PC-3 (cell line): Measurements from ENCODE around the gene CFAP46. TPM values are rescaled to one million over a fixed set of nuclear protein-coding genes. Genes with fewer than 3 reads are reported as not detected.

Source experiments
- ATAC-seq: fragments of 200-7000 bp; cut with Tn5 transposase; 2 replicates; pipeline ENCODE4 v1.9.1; 2020; ENCODE audit warnings: mild to moderate bottlenecking, moderate library complexity
- BruUV-seq: library from RNA; stranded (reverse); fragments of 400-500 nt; replicated peaks from 2 replicates; lab custom pipeline; 2021; lab: Mats Ljungman, UMichigan
- CTCF ChIA-PET: fragments of 300-600 bp; sonication (Branson Sonifier 250); formaldehyde crosslinking; loops from one replicate; lab custom pipeline; 2022; ENCODE audit warnings: antibody characterized with exemption; lab: Charles Lee
- POLR2A ChIA-PET: fragments of 300-600 bp; sonication (Branson Sonifier 250); formaldehyde crosslinking; loops from one replicate; lab custom pipeline; 2022; ENCODE audit warnings: antibody characterized with exemption; ENCODE audit not compliant: unreplicated experiment; lab: Charles Lee
- DNase-seq: peaks from one replicate; pipeline ENCODE4 v3.0.0-alpha.2; 2015
- H2AFZ ChIP-seq: fragments of 300-600 bp; sonication (generic); 2 replicates; pipeline ENCODE4 v1.6.0; 2016; ENCODE audit warnings: antibody characterized with exemption, low read length
- H3F3A ChIP-seq: fragments of 300-600 bp; sonication (generic); one replicate; pipeline ENCODE4 v1.6.0; 2017; ENCODE audit warnings: antibody characterized with exemption, low read length, control low read depth, mild to moderate bottlenecking; ENCODE audit not compliant: unreplicated experiment
- H3K27ac ChIP-seq: fragments of 300-600 bp; sonication (generic); 2 replicates; pipeline ENCODE4 v1.5.1; 2016; ENCODE audit warnings: mild to moderate bottlenecking, low read length
- H3K27me3 ChIP-seq: fragments of 300-600 bp; sonication (generic); 2 replicates; pipeline ENCODE4 v1.6.1; 2016; ENCODE audit warnings: low read length, mixed read lengths
- H3K36me3 ChIP-seq: fragments of 300-600 bp; sonication (generic); 2 replicates; pipeline ENCODE4 v1.6.1; 2016; ENCODE audit warnings: low read depth, mixed run types, low read length, mixed read lengths
- H3K4me1 ChIP-seq: fragments of 300-600 bp; sonication (generic); 2 replicates; pipeline ENCODE4 v1.5.1; 2016; ENCODE audit warnings: low read length; ENCODE audit not compliant: insufficient read depth
- H3K4me2 ChIP-seq: fragments of 300-600 bp; sonication (generic); 2 replicates; pipeline ENCODE4 v1.6.0; 2016; ENCODE audit warnings: low read length
- H3K4me3 ChIP-seq: fragments of 300-600 bp; sonication (generic); 2 replicates; pipeline ENCODE4 v1.5.1; 2016; ENCODE audit warnings: mild to moderate bottlenecking, low read length, mixed read lengths
- H3K79me2 ChIP-seq: fragments of 300-600 bp; sonication (generic); 2 replicates; pipeline ENCODE4 v1.6.1; 2017; ENCODE audit warnings: low read length, mixed read lengths
- H3K9ac ChIP-seq: fragments of 300-600 bp; sonication (generic); 2 replicates; pipeline ENCODE4 v1.6.0; 2016; ENCODE audit warnings: mild to moderate bottlenecking, low read length
- H3K9me2 ChIP-seq: fragments of 300-600 bp; sonication (generic); replicated peaks from 2 replicates; pipeline ENCODE4 v1.6.1; 2016; ENCODE audit warnings: mixed run types, low read length, mixed read lengths
- H3K9me3 ChIP-seq: fragments of 300-600 bp; sonication (generic); 2 replicates; pipeline ENCODE4 v1.6.1; 2016; ENCODE audit warnings: low read length, mixed read lengths
- H4K20me1 ChIP-seq: fragments of 300-600 bp; sonication (generic); 2 replicates; pipeline ENCODE4 v1.6.1; 2016; ENCODE audit warnings: low read length, mixed read lengths
- CTCF ChIP-seq: fragments of 300-600 bp; sonication (generic); conservative IDR thresholded peaks from 2 replicates; pipeline ENCODE4 v1.5.1; 2017; ENCODE audit warnings: antibody characterized with exemption, low read depth, mild to moderate bottlenecking, low read length
- EZH2 ChIP-seq: fragments of 300-600 bp; sonication (generic); IDR thresholded peaks from one replicate; pipeline ENCODE4 v1.6.1; 2017; ENCODE audit warnings: antibody characterized with exemption, mild to moderate bottlenecking, low read length; ENCODE audit not compliant: unreplicated experiment
- EZH2phosphoT487 ChIP-seq: fragments of 300-600 bp; sonication (generic); IDR thresholded peaks from 2 replicates; pipeline ENCODE4 v1.6.1; 2018; ENCODE audit warnings: mild to moderate bottlenecking, antibody characterized with exemption, low read length, borderline replicate concordance
- intact Hi-C: fragments of 100-400 bp; cut with micrococcal nuclease; formaldehyde crosslinking; loops from 2 replicates; pipeline ENCODE4 v1.9.0; 2023
- total RNA-seq: library from RNA; depleted of rRNA; stranded (reverse); fragments of >200 nt; gene quantifications from 2 replicates; pipeline ENCODE4 v1.2.3, GENCODE V29; 2014

The CFAP46 gene
- total RNA-seq, 1 experiment from 2014 or later, result 0.04 TPM

DNA sequence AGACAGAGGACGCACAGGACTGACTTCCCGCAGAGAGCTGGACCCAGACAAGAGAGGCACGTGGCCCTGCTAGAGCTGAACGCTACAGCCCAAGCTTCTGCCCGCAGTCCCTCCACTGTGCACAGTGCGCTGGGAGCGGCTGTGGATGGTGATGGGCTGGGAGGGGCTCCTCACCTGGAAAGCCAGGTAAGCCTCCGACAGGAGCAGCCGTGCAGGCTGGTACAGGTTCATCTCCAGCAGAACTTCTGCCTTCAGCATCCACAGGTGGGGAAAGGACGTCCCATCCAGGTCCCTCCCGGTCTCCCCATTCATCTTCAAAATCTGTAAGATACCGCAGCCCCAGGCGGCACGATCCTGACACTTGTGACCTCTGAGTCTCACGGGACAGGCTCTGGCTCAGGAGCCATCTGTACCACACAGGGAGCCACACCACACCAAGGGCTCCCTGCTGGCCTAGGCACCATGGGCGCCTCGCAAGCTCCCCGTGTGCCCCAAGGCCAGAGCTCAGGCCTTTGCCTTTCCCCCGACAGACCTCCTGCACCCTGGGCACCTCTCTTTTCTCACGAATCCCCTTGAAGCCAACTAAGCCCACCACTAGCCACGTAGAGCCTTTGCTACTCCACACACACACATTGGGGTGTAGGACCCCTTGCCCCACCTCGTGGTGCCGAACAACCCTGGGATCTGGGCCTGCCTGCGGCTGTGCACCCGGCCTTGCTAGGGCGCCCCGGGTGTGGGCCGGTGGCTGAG lies 76.3 kb downstream of the CFAP46 start:
- BruUV-seq, result no TSS peak
- Histone ChIP-seq H2AFZ (no peak overlapping the region), H3F3A (no peaks in the 10 kb centered on the region), H3K4me1 (no peaks in the 10 kb centered on the region), H3K36me3 (no peaks in the 10 kb centered on the region), H3K4me3 (no peak overlapping the region), H3K27ac (no peak overlapping the region), H3K27me3 (peaks cover 28% of the 10 kb centered on the region), H4K20me1 (no peaks in the 10 kb centered on the region), H3K9me2 (no peaks in the 10 kb centered on the region), H3K79me2 (no peaks in the 10 kb centered on the region), H3K4me2 (no peak overlapping the region), H3K9ac (no peak overlapping the region), H3K9me3 (no peaks in the 10 kb centered on the region)
- intact Hi-C loops, result no loop called here
- POLR2A ChIA-PET, result no interaction called here
- no peak for TF ChIP-seq CTCF
- TF ChIP-seq EZH2, result no peak
- TF ChIP-seq EZH2phosphoT487, result no peak
- CTCF ChIA-PET, result no interaction called here
- no peak for ATAC-seq
- no peak for DNase-seq

DNA sequence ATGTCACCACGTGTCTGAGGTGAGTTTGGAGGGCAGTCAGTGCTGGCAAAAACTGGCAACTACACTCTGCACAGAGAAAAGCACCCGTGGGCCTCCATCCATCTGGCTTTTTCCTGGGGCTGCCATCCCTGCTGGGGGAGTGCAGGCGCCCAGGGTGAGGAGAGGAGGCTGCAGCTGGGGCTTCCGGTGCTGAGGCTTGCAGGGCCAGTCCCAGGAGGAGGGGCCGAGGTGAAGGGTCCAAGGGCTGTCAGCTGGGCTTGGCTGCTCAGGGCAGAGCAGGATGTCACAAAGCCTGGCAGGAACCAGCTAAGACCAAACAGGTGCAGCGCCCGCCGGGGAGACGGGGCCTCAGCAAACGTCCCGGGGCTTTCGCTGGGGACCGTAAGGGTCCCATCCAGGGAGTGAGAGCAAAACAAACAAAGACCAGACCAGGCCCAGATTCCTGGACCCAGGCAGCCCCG lies 77.2 kb downstream of the CFAP46 start:
- BruUV-seq, result no TSS peak
- Histone ChIP-seq H3K27me3 (peaks cover 26% of the 10 kb centered on the region), H3K9me3 (no peaks in the 10 kb centered on the region), H3K4me2 (no peak overlapping the region), H4K20me1 (no peaks in the 10 kb centered on the region), H3K4me3 (no peak overlapping the region), H3K27ac (no peak overlapping the region), H2AFZ (no peak overlapping the region), H3K9me2 (no peaks in the 10 kb centered on the region), H3F3A (no peaks in the 10 kb centered on the region), H3K79me2 (no peaks in the 10 kb centered on the region), H3K36me3 (no peaks in the 10 kb centered on the region), H3K9ac (no peak overlapping the region), H3K4me1 (no peaks in the 10 kb centered on the region)
- CTCF ChIA-PET, result no interaction called here
- no peak for ATAC-seq
- intact Hi-C loops, result no loop called here
- DNase-seq, result no peak
- POLR2A ChIA-PET, result no interaction called here
- TF ChIP-seq EZH2 (no peak), EZH2phosphoT487 (no peak), CTCF (no peak)
